ENCODE measurements around the gene INTS11.

The INTS11 gene

DNA sequence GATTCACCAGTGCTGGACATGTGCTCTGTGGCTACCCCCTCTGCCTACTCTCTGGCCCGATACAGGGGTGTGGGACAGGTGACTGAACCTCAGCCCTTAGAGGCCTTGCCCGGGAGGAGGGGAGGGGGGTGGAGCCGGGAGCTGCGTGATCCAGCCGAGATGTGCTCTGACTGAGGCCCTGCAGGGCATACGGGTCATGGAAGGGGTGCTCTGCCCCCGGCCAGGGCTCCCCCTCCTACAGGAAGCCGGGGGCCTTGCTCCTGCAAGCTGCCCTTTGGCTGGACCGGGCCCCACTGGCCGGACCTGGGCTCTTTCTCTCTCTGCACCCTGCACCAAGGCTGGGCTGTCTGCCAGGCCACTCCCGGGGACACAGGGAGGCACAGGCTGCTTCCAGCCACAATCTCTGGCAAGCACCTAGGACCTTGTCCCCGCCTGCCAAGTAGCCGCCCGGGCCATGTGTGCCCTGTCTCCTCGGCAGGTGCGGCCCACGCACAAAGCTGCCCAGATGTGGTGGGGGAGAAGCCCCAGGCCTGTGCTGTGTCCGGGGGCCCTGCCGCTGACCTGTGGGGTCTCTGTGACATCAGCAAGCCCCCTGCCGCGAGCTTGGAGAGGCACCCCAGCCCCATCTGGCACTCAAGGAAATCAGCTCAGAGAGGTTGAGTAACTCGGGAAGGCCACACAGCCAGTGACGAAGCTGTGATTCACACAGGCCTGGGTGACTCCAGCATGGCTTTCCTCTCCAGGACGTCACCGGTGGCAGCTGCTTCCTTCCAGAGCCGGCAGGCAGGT lies 42.7 kb downstream of the INTS11 start:
- Histone ChIP-seq H3K27me3 (ENCODE audit: control insufficient read depth in 5 of 5, insufficient read depth in 4 of 5, low read length in 5 of 5) (peaks cover 20 to 25% (median 22%) of the 10 kb centered on the region in 5 donors), H3K9ac (ENCODE audit: low read length in 5 of 5) (no peak overlapping the region), H3K4me1 (ENCODE audit: control insufficient read depth in 5 of 5, insufficient read depth in 5 of 5, low read length in 5 of 5) (no peaks in the 10 kb centered on the region), H3K9me3 (ENCODE audit: control insufficient read depth in 5 of 5, low read length in 5 of 5) (no peaks in the 10 kb centered on the region), H3K36me3 (ENCODE audit: control insufficient read depth in 5 of 5, insufficient read depth in 5 of 5, low read length in 5 of 5) (no peaks in the 10 kb centered on the region), H3K4me3 (ENCODE audit: low read depth in 1 of 5, low read length in 5 of 5) (no peak overlapping the region), H3K27ac (ENCODE audit: low read depth, low read length) (no peak overlapping the region)

DNA sequence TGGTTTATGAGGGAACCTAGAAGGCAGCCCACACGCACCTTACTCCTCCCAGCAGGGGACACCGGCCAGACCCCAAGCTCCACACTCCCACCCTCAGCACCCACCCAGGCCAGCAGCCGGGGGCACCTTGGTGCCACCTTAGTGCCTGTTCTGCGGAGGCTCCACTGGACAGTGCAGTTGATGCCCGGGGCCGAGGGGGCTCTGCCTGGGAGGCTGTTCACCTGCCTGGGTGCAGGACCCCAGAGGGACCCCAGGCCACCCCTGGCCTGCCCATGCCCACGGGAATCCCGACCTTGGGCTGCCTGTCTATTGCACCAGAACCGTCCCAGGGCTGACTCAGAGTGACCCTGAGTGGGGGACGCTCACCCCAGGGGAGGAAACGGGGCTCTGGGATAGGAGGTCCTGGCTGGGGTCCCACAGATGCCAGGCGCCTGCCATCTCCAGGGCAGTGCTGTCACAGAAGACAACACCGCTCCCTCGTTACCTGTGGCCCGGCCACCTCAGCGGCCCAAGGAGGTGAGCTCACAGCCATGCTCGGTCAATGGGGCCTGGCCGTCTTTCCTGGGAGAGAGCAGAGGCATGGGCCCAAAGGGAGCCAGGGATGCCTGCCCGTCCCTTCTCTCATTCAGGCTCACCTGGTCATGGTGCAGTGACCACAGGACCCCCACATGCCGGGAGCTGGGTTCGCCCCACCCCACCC lies 43.5 kb downstream of the INTS11 start:
- Histone ChIP-seq H3K9me3 (ENCODE audit: control insufficient read depth in 5 of 5, low read length in 5 of 5) (no peaks in the 10 kb centered on the region), H3K27ac (ENCODE audit: low read depth, low read length) (no peak overlapping the region), H3K36me3 (ENCODE audit: control insufficient read depth in 5 of 5, insufficient read depth in 5 of 5, low read length in 5 of 5) (no peaks in the 10 kb centered on the region), H3K4me1 (ENCODE audit: control insufficient read depth in 5 of 5, insufficient read depth in 5 of 5, low read length in 5 of 5) (no peaks in the 10 kb centered on the region), H3K9ac (ENCODE audit: low read length in 5 of 5) (no peak overlapping the region), H3K4me3 (ENCODE audit: low read depth in 1 of 5, low read length in 5 of 5) (no peak overlapping the region), H3K27me3 (ENCODE audit: control insufficient read depth in 5 of 5, insufficient read depth in 4 of 5, low read length in 5 of 5) (peaks cover 14 to 18% (median 15%) of the 10 kb centered on the region in 5 donors)

DNA sequence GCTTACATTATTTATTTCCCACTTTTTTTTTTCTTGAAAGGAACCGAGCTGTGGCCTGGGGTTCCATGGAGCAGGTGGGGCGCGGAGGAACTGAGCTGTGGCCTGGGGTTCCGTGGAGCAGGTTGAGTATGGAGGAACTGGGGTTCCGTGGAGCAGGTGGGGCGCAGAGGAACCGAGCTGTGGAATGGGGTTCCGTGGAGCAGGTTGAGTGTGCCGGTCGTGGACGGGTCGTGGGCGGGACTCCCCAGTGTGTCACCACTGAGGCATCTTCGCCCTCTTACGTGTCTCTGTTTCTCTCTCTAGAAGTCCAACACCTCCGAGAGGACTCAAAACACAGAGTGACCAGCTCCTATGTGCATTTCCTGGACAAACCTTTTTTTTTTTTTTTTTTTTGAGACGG lies 45.4 kb downstream of the INTS11 start:
- no peaks in the 10 kb centered on the region for H3K36me3 ChIP-seq (ENCODE audit: control insufficient read depth in 5 of 5, insufficient read depth in 5 of 5, low read length in 5 of 5)
- H3K27ac ChIP-seq (ENCODE audit: low read depth, low read length), result no peak overlapping the region
- H3K9ac ChIP-seq (ENCODE audit: low read length in 5 of 5), result no peak overlapping the region
- no peak overlapping the region for H3K4me3 ChIP-seq (ENCODE audit: low read depth in 1 of 5, low read length in 5 of 5)
- H3K9me3 ChIP-seq (ENCODE audit: control insufficient read depth in 5 of 5, low read length in 5 of 5), result no peaks in the 10 kb centered on the region
- H3K27me3 ChIP-seq (ENCODE audit: control insufficient read depth in 5 of 5, insufficient read depth in 4 of 5, low read length in 5 of 5), result peaks cover 0 to 2% (median 0%) of the 10 kb centered on the region in 5 donors
- peaks cover 2 to 9% (median 9%) of the 10 kb centered on the region in 5 donors for H3K4me1 ChIP-seq (ENCODE audit: control insufficient read depth in 5 of 5, insufficient read depth in 5 of 5, low read length in 5 of 5)

DNA sequence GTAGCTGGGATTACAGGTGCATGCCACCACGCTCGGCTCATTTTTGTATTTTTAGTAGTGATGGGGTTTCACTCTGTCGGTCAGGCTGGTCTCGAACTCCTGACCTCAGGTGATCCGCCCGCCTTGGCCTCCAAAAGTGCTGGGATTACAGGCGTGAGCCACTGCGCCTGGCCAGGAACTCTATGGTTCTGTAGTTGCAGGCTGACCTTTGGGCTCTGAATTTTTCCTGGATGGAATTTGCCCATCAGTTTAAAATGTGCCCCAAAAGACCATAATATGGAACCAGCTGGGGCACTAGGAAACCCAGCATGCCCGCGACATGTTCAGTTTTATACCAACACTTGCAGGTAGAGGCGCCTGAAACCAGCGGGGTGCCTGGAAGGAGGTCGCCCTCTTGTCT lies 45.8 kb downstream of the INTS11 start:
- Histone ChIP-seq H3K27me3 (ENCODE audit: control insufficient read depth in 5 of 5, insufficient read depth in 4 of 5, low read length in 5 of 5) (peaks cover 0 to under 1% (median 0%) of the 10 kb centered on the region in 5 donors), H3K9me3 (ENCODE audit: control insufficient read depth in 5 of 5, low read length in 5 of 5) (no peaks in the 10 kb centered on the region), H3K4me1 (ENCODE audit: control insufficient read depth in 5 of 5, insufficient read depth in 5 of 5, low read length in 5 of 5) (peaks cover 2 to 10% (median 10%) of the 10 kb centered on the region in 5 donors), H3K27ac (ENCODE audit: low read depth, low read length) (no peak overlapping the region), H3K36me3 (ENCODE audit: control insufficient read depth in 5 of 5, insufficient read depth in 5 of 5, low read length in 5 of 5) (no peaks in the 10 kb centered on the region), H3K4me3 (ENCODE audit: low read depth in 1 of 5, low read length in 5 of 5) (no peak overlapping the region), H3K9ac (ENCODE audit: low read length in 5 of 5) (no peak overlapping the region)

DNA sequence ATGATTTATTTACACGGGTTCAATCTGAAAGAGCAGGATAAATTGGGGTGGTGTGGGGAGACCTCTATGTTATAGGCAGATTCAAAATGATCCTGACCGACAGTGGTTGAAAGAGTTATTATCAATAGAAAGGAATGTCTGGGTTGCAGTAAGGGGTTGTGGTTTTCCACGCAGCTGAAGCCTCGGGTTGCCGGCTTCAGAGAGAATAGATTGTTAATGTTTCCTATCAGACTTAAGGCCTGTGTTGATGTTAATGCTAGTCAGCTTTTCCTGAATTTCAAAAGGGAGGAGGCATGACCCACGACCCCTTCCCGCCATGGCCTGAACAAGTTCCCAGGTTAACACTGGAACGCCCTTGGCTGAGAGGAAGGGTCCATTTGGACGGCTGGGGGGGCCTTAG lies 48.6 kb downstream of the INTS11 start:
- Histone ChIP-seq H3K27me3 (ENCODE audit: control insufficient read depth in 5 of 5, insufficient read depth in 4 of 5, low read length in 5 of 5) (no peaks in the 10 kb centered on the region), H3K36me3 (ENCODE audit: control insufficient read depth in 5 of 5, insufficient read depth in 5 of 5, low read length in 5 of 5) (peaks cover 0 to 5% (median 0%) of the 10 kb centered on the region in 5 donors), H3K4me1 (ENCODE audit: control insufficient read depth in 5 of 5, insufficient read depth in 5 of 5, low read length in 5 of 5) (peaks cover 13 to 33% (median 31%) of the 10 kb centered on the region in 5 donors), H3K9ac (ENCODE audit: low read length in 5 of 5) (no peak overlapping the region), H3K9me3 (ENCODE audit: control insufficient read depth in 5 of 5, low read length in 5 of 5) (no peaks in the 10 kb centered on the region), H3K27ac (ENCODE audit: low read depth, low read length) (no peak overlapping the region), H3K4me3 (ENCODE audit: low read depth in 1 of 5, low read length in 5 of 5) (no peak overlapping the region)

DNA sequence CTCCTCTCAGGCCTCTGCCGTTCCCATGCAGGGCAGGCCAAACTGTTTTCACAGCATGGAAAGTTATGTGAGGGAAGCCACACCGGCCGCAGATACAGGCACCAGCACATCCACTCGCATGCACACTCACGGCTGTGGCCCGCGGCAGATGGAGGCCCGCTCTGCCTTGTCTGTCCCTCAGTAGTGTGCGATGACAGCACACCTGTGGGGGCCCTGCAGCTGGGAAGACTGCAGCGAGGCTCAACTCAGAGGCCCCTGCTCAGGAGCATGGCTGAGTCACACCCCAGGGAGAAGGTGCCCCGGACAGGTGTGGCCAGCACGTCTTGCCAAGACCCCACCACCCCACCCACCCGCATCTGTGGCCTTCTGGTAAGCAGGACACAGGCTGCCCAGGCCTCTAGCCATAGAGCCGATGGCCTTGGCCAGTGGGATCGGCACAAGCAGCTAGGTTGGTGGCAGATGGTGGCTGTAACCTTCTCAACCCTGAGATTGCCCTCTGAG lies 49.5 kb downstream of the INTS11 start:
- no peak overlapping the region for H3K27ac ChIP-seq (ENCODE audit: low read depth, low read length)
- no peaks in the 10 kb centered on the region for H3K27me3 ChIP-seq (ENCODE audit: control insufficient read depth in 5 of 5, insufficient read depth in 4 of 5, low read length in 5 of 5)
- H3K9ac ChIP-seq (ENCODE audit: low read length in 5 of 5), result peak overlapping the region in 3 of 5 donors; percentile 72 to 84 (median 83)
- H3K36me3 ChIP-seq (ENCODE audit: control insufficient read depth in 5 of 5, insufficient read depth in 5 of 5, low read length in 5 of 5), result peaks cover 0 to 5% (median 0%) of the 10 kb centered on the region in 5 donors
- H3K4me3 ChIP-seq (ENCODE audit: low read depth in 1 of 5, low read length in 5 of 5), result peak overlapping the region in 3 of 5 donors; percentile 79 to 90 (median 85)
- peaks cover 15 to 42% (median 40%) of the 10 kb centered on the region in 5 donors for H3K4me1 ChIP-seq (ENCODE audit: control insufficient read depth in 5 of 5, insufficient read depth in 5 of 5, low read length in 5 of 5)
- H3K9me3 ChIP-seq (ENCODE audit: control insufficient read depth in 5 of 5, low read length in 5 of 5), result no peaks in the 10 kb centered on the region

DNA sequence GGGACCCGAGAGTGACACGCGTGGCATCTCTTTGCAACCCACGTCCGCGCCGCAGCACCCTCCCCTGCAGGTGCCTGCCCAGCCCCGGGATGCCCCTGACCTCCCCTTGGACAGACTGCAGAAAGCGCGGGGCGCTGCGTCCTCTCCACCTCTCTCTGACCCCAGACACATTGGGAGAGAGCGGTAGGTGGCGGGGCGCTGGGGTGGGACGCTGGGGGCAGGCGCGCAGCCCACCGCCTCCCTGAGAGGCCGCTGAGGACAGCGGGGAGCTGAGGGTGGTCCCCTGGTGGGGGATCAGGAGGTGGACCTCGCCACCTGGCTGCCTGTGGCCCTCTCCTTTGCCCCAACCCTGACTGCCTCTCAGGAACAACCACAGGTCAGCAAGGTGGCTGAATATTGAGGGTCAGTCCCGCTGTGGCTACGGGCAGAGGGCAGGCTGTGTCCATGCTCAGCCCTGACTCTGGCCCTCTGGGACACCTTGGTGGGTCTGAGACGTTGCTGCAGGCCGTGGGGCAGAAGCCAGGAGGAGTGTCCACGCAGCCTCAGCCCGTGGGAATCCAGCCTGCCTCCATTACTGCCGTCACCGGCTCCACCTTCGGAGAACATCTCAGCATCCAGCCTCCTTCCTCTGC lies 50.0 kb downstream of the INTS11 start:
- Histone ChIP-seq H3K9me3 (ENCODE audit: control insufficient read depth in 5 of 5, low read length in 5 of 5) (no peaks in the 10 kb centered on the region), H3K36me3 (ENCODE audit: control insufficient read depth in 5 of 5, insufficient read depth in 5 of 5, low read length in 5 of 5) (peaks cover 0 to 5% (median 0%) of the 10 kb centered on the region in 5 donors), H3K27me3 (ENCODE audit: control insufficient read depth in 5 of 5, insufficient read depth in 4 of 5, low read length in 5 of 5) (no peaks in the 10 kb centered on the region), H3K4me3 (ENCODE audit: low read depth in 1 of 5, low read length in 5 of 5) (peak overlapping the region in 4 of 5 donors; percentile 68 to 90 (median 82)), H3K9ac (ENCODE audit: low read length in 5 of 5) (peak overlapping the region in 4 of 5 donors; percentile 72 to 84 (median 82)), H3K4me1 (ENCODE audit: control insufficient read depth in 5 of 5, insufficient read depth in 5 of 5, low read length in 5 of 5) (peaks cover 15 to 46% (median 44%) of the 10 kb centered on the region in 5 donors), H3K27ac (ENCODE audit: low read depth, low read length) (no peak overlapping the region)

DNA sequence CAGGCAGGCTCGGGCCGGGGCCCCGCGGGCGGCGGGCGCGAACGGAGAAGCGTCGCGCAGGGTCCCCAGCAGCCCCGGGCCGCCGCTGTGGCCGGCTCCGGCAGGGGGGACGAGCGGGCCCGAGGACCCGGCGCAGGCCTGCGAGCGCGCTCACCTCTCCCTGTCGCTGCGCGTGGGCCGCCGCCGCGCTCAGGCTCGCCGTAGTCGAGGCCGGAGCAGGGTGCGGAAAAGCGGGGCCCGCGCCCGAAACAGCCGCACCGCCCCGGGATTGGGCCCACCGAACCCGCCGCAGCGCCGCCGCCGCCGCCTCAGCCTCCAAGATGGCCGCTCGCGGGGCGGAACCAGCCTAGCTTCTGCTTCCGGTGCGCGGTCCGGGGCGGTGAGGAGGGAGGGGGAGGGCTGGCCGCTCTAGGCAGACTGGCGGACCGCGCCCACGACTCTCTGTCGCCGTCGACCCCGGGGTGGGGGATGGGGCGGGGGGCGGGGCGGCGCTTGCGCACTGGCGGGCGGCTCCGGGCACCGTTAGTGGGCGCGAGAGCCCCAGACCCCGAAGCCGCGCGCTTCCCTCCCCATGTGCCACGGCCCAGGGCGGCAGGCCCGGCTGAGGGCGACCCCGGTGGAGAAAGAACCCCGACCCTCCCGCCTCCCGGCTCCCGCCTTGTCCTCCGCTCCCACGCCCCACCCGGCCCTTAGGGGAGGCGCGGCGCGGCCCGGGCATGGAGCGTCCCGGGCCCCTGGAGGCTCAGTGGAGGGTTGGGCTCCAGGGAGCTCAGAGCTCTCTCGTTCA lies 50.8 kb downstream of the INTS11 start, which contains the start of gene UBE2J2:
Gene UBE2J2 (minus strand): TSS at position 343 of the 787 bp plus-strand sequence. CDS start 5,862 bp downstream, outside the sequence.
- H3K36me3 ChIP-seq (ENCODE audit: control insufficient read depth in 5 of 5, insufficient read depth in 5 of 5, low read length in 5 of 5), result peaks cover 0 to 5% (median 0%) of the 10 kb centered on the region in 5 donors
- H3K4me3 ChIP-seq (ENCODE audit: low read depth in 1 of 5, low read length in 5 of 5), result peak within 1 kb of the TSS; percentile 66 to 90 (median 84)
- peak within 1 kb of the TSS; percentile 60 for H3K27ac ChIP-seq (ENCODE audit: low read depth, low read length)
- peak within 1 kb of the TSS; percentile 50 to 97 (median 95) for H3K9ac ChIP-seq (ENCODE audit: low read length in 5 of 5)
- no peaks in the 10 kb centered on the region for H3K9me3 ChIP-seq (ENCODE audit: control insufficient read depth in 5 of 5, low read length in 5 of 5)
- no peaks in the 10 kb centered on the region for H3K27me3 ChIP-seq (ENCODE audit: control insufficient read depth in 5 of 5, insufficient read depth in 4 of 5, low read length in 5 of 5)
- H3K4me1 ChIP-seq (ENCODE audit: control insufficient read depth in 5 of 5, insufficient read depth in 5 of 5, low read length in 5 of 5), result peaks cover 15 to 46% (median 44%) of the 10 kb centered on the region in 5 donors

DNA sequence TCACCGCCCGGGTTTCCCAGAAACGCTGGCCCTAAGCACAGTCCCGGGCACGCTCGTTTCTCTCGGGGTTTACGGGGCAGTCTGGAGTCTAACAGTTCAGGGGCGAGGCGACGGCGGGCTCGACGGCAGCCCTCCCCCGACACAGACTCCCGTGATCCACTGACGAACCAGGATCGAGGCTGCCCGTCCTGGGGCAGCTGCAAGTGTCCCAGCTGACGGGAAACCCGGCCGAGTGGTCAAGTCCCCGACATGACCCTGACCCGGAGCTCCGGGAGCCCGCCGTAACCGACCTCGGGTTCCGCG lies 51.3 kb downstream of the INTS11 start:
- Histone ChIP-seq H3K4me3 (ENCODE audit: low read depth in 1 of 5, low read length in 5 of 5) (peak overlapping the region; percentile 66 to 90 (median 84)), H3K9me3 (ENCODE audit: control insufficient read depth in 5 of 5, low read length in 5 of 5) (no peaks in the 10 kb centered on the region), H3K27ac (ENCODE audit: low read depth, low read length) (peak overlapping the region; percentile 60), H3K27me3 (ENCODE audit: control insufficient read depth in 5 of 5, insufficient read depth in 4 of 5, low read length in 5 of 5) (no peaks in the 10 kb centered on the region), H3K36me3 (ENCODE audit: control insufficient read depth in 5 of 5, insufficient read depth in 5 of 5, low read length in 5 of 5) (peaks cover 0 to 8% (median 4%) of the 10 kb centered on the region in 5 donors), H3K9ac (ENCODE audit: low read length in 5 of 5) (peak overlapping the region; percentile 50 to 97 (median 95)), H3K4me1 (ENCODE audit: control insufficient read depth in 5 of 5, insufficient read depth in 5 of 5, low read length in 5 of 5) (peaks cover 15 to 46% (median 44%) of the 10 kb centered on the region in 5 donors)
